Esophagus squamous epithelium (tissue), 4 donors: Measurements from ENCODE around the gene SVOP.

Experiments used
- CTCF ChIP-seq, 6 experiments: fragments of 450-650 bp in 4 of 6; fragments of 200-600 bp in 2 of 6; sonication (generic) in 2 of 6; IDR thresholded peaks; one replicate each; pipeline ENCODE4 v1.5.1; 2016 to 2019; ENCODE audit warnings: antibody characterized with exemption in 6 of 6, mild to moderate bottlenecking in 4 of 6, moderate library complexity in 4 of 6
- POLR2A ChIP-seq, 4 donors: fragments of 450-650 bp; IDR thresholded peaks; one replicate each; pipeline ENCODE4 v1.6.1; 2017; ENCODE audit warnings: antibody characterized with exemption in 4 of 4, mild to moderate bottlenecking in 4 of 4, moderate library complexity in 3 of 4

DNA sequence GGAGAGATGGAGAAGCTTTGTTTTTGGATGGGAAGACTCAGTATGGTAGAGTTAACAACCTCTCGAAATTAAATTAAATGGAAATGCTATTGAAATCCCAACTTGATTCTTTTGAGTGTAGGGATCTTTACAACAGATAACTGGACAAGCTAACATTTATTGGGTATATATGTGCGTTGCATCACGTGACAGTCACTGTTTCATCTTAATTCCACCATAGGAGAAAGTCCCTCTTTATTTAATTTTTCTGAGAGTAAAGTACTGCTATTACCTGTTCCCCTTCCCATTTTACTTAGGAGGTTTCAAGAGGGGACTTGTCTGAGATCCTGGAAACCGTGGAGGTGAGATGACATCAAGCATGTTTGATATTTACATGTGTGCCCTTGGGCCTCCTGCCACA is 152.1 kb downstream of the SVOP start:
- TF ChIP-seq CTCF (IDR thresholded peaks at IDR 0.05), result no peak
- TF ChIP-seq POLR2A (IDR thresholded peaks at IDR 0.05), result no peak
